K562 (cell line): ENCODE results near the gene LIMS2. TPM values are rescaled to one million over a fixed set of nuclear protein-coding genes. Genes with fewer than 3 reads are reported as not detected.

Source experiments
- ATAC-seq: fragments of 200-7000 bp; cut with Tn5 transposase; 3 replicates; pipeline ENCODE4 v1.9.1; 2020; ENCODE audit warnings: moderate library complexity
- BruUV-seq: library from RNA; stranded (reverse); fragments of 400-500 nt; replicated peaks from 2 replicates; lab custom pipeline; 2021; lab: Mats Ljungman, UMichigan
- CTCF ChIA-PET: fragments of 300-600 bp; formaldehyde crosslinking; extraction: SDS; loops from one replicate; lab custom pipeline; 2021; ENCODE audit warnings: low intra/inter-chr PET ratio; lab: Yijun Ruan, JAX
- POLR2A ChIA-PET: fragments of 300-600, 350-650 bp; sonication (Branson Sonifier 250); formaldehyde crosslinking; extraction: SDS; loops from one replicate; lab custom pipeline; 2021; ENCODE audit warnings: antibody characterized with exemption, inconsistent platforms; lab: Yijun Ruan, JAX
- DNase-seq, 4 experiments: peaks; one replicate each; pipeline versions ENCODE4 v3.0.0 to v3.0.0-alpha.2; 2011 to 2018; ENCODE audit warnings: low spot score in 3 of 4, mixed read lengths in 3 of 4; ENCODE audit errors: extremely low read depth in 1 of 4
- FAIRE-seq: peaks from 2 replicates; lab custom pipeline; 2011; peaks lifted over from hg19 to GRCh38; lab: Jason Lieb, UNC
- H2AFZ ChIP-seq: 2 replicates; pipeline ENCODE4 v1.6.0; 2011; ENCODE audit warnings: low read depth, low read length, control low read depth, inconsistent platforms
- H3K27ac ChIP-seq: fragments of 200-600 bp; 3 replicates; pipeline ENCODE4 v1.8.0; 2011; ENCODE audit warnings: low read depth, mild to moderate bottlenecking, control low read depth, inconsistent platforms, low read length, moderate library complexity, mixed read lengths; ENCODE audit errors: extremely low read depth
- H3K27me3 ChIP-seq, 2 experiments: fragments of 300-600 bp in 1 of 2; 2 replicates in 1 of 2; 3 replicates in 1 of 2; pipeline versions ENCODE4 v1.6.0 to v1.8.0; 2011; ENCODE audit warnings: inconsistent platforms in 2 of 2, low read length in 2 of 2, mild to moderate bottlenecking in 1 of 2, mixed read lengths in 1 of 2, moderate library complexity in 1 of 2; ENCODE audit not compliant: control insufficient read depth in 2 of 2, insufficient read depth in 2 of 2
- H3K36me3 ChIP-seq: fragments of 300-600 bp; 3 replicates; pipeline ENCODE4 v1.8.0; 2011; ENCODE audit warnings: mild to moderate bottlenecking, low read length, inconsistent platforms; ENCODE audit not compliant: control insufficient read depth, insufficient read depth
- H3K4me1 ChIP-seq, 2 experiments: fragments of 200-600 bp in 1 of 2; replicated peaks in 1 of 2; 2 replicates in 1 of 2; 3 replicates in 1 of 2; pipeline versions ENCODE4 v1.5.1 to v1.8.0; 2011; ENCODE audit warnings: inconsistent platforms in 2 of 2, low read length in 2 of 2, mild to moderate bottlenecking in 1 of 2, mixed read lengths in 1 of 2, moderate library complexity in 1 of 2; ENCODE audit not compliant: control insufficient read depth in 2 of 2, insufficient read depth in 2 of 2
- H3K4me2 ChIP-seq: 2 replicates; pipeline ENCODE4 v1.6.1; 2011; ENCODE audit warnings: low read length, control low read depth, inconsistent platforms, mixed read lengths; ENCODE audit not compliant: insufficient read depth
- H3K4me3 ChIP-seq: fragments of 200-600 bp; sonication (generic), shearing (Covaris generic); 2 replicates; pipeline ENCODE4 v1.5.1; 2016; ENCODE audit warnings: control low read depth, inconsistent platforms
- H3K79me2 ChIP-seq: fragments of 200-600 bp; 3 replicates; pipeline ENCODE4 v1.8.0; 2011; ENCODE audit warnings: low read length, inconsistent platforms; ENCODE audit not compliant: control insufficient read depth, insufficient read depth
- H3K9ac ChIP-seq, 2 experiments: 2 replicates each; pipeline versions ENCODE4 v1.6.0 to v1.6.1; 2011; ENCODE audit warnings: low read depth in 2 of 2, low read length in 2 of 2, control low read depth in 1 of 2, inconsistent platforms in 1 of 2, mild to moderate bottlenecking in 1 of 2, mixed read lengths in 1 of 2; ENCODE audit not compliant: insufficient read depth in 1 of 2
- H3K9me1 ChIP-seq: one replicate; pipeline ENCODE4 v1.6.0; 2011; ENCODE audit warnings: inconsistent platforms, mild to moderate bottlenecking, low read length, moderate library complexity; ENCODE audit not compliant: control insufficient read depth, insufficient read depth
- H3K9me3 ChIP-seq: replicated peaks from 2 replicates; pipeline ENCODE4 v1.5.1; 2011; ENCODE audit warnings: low read depth, low read length, inconsistent platforms; ENCODE audit not compliant: control insufficient read depth, insufficient read depth
- H4K20me1 ChIP-seq: replicated peaks from 2 replicates; pipeline ENCODE4 v1.6.1; 2011; ENCODE audit warnings: low read length, inconsistent platforms, mixed read lengths; ENCODE audit not compliant: control insufficient read depth, insufficient read depth
- PPARD ChIP-seq: fragments of 250-450 bp; sonication (Bioruptor Pico); IDR thresholded peaks from 2 replicates; pipeline ENCODE4 v1.8.0; 2022; ENCODE audit warnings: inconsistent platforms, mild to moderate bottlenecking, moderate library complexity
- SP1 ChIP-seq: sonication (generic); formaldehyde crosslinking; IDR thresholded peaks from 2 replicates; pipeline ENCODE4 v1.8.1; 2022; ENCODE audit warnings: mild to moderate bottlenecking, missing genetic modification reagents
- ZNF121 ChIP-seq: sonication (generic); formaldehyde crosslinking; conservative IDR thresholded peaks from 2 replicates; pipeline ENCODE4 v1.8.0; 2022; ENCODE audit warnings: missing genetic modification reagents
- ZNF407 ChIP-seq: fragments of 450-650 bp; IDR thresholded peaks from 2 replicates; pipeline ENCODE4 v1.6.1; 2016; ENCODE audit warnings: low read depth
- WGBS: fragments of 100-300 bp; shearing (Covaris generic); methylation state at CpG from one replicate; pipeline ENCODE4 v1.1.6; 2016; ENCODE audit warnings: low coverage, mixed read lengths; ENCODE audit not compliant: insufficient coverage; ENCODE audit errors: missing lambda C conversion rate; 5-methylcytosine and 5-hydroxymethylcytosine counted together
- in situ Hi-C: fragments of 300-500 bp; cut with MboI; formaldehyde crosslinking; loops from 4 replicates; pipeline ENCODE4 v1.15.0; 2018; ENCODE audit warnings: inconsistent platforms, mixed read lengths
- intact Hi-C: fragments of 100-400 bp; cut with micrococcal nuclease; formaldehyde crosslinking; loops from 2 replicates; pipeline ENCODE4 v1.14.2; 2022
- polyA plus RNA-seq, 8 experiments: library from polyadenylated mRNA; depleted of rRNA in 4 of 8; stranded (reverse) in 5 of 8; unstranded in 3 of 8; fragments of >200 nt; fragmentation: Nextera tagmentation in 2 of 8; fragmentation: Illumina TruSeq in 1 of 8; extraction: Ambion mirVana in 2 of 8; extraction: Trizol in 1 of 8; gene quantifications; 2 replicates each; pipeline versions ENCODE4 v1.2.1 to v1.2.3, GENCODE V29; 2011 to 2014; ENCODE audit warnings: inconsistent platforms in 1 of 8, missing spikeins in 1 of 8
- total RNA-seq, 7 experiments: library from RNA; depleted of rRNA in 6 of 7; stranded (reverse); fragments of >200 nt in 6 of 7; fragmentation: Illumina TruSeq in 2 of 7; extraction: Trizol in 2 of 7; gene quantifications; 2 replicates each; pipeline versions ENCODE4 v1.2.1 to v1.2.3, GENCODE V29; 2011 to 2021; ENCODE audit warnings: low replicate concordance in 1 of 7
- TF ChIP-seq, protein P1 (sequence below): fragments of 450-650 bp; IDR thresholded peaks from 2 replicates; pipeline ENCODE4 v1.6.1; 2016; ENCODE audit warnings: low read depth, mild to moderate bottlenecking, moderate library complexity
- TF ChIP-seq, protein P2 (sequence below): fragments of 450-650 bp; conservative IDR thresholded peaks from 2 replicates; pipeline ENCODE4 v1.6.1; 2016; ENCODE audit warnings: missing genetic modification characterization, low read depth, mild to moderate bottlenecking, missing compliant biosample characterization, moderate library complexity
- TF ChIP-seq, protein P3 (sequence below): fragments of 450-650 bp; IDR thresholded peaks from 2 replicates; pipeline ENCODE4 v1.6.1; 2016; ENCODE audit warnings: borderline replicate concordance

Gene LIMS2
- total and polyA plus RNA-seq, 9 of the 15 experiments (the other 6 are each of a cell fraction or from before 2014, with no cell fraction given) = 0.04 to 0.22 TPM; not detected in 7

GRCh38 chr2:127670055-127670956 lies 5.0 kb downstream of the LIMS2 start:
- Histone ChIP-seq H3K27ac (no peak overlapping the region), H3K9ac (no peak overlapping the region), H3K4me2 (no peak overlapping the region), H4K20me1 (0 out of 2 replicates have a peak, but pooled peaks cover 7% of the 10 kb centered on the region), H3K36me3 (no peaks in the 10 kb centered on the region), H3K4me1 (peaks cover 0 to 15% of the 10 kb centered on the region in 2 experiments; a peak in 2 of 5 replicates), H3K79me2 (no peaks in the 10 kb centered on the region), H2AFZ (no peak overlapping the region), H3K9me1 (peaks cover 3% of the 10 kb centered on the region), H3K9me3 (no peaks in the 10 kb centered on the region), H3K27me3 (peaks cover 56% of the 10 kb centered on the region in 2 experiments), H3K4me3 (no peak overlapping the region)
- FAIRE-seq (no peak), DNase-seq (no peak), ATAC-seq (no peak)
- in situ Hi-C loops (no loop called here), intact Hi-C loops (no loop called here)
- no TSS peak for BruUV-seq
- ChIA-PET CTCF (no interaction called here), POLR2A (no interaction called here)
- 1% methylated on average over 10 of the region's 10 CpGs for WGBS
- TF ChIP-seq SP1 (CRISPR knock-in tag) (no peak), ZNF407 (no peak), ZNF121 (CRISPR knock-in tag) (no peak), PPARD (CRISPR knock-in tag) (no peak)
- TF ChIP-seq, protein P1, sequence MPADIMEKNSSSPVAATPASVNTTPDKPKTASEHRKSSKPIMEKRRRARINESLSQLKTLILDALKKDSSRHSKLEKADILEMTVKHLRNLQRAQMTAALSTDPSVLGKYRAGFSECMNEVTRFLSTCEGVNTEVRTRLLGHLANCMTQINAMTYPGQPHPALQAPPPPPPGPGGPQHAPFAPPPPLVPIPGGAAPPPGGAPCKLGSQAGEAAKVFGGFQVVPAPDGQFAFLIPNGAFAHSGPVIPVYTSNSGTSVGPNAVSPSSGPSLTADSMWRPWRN = no peak
- TF ChIP-seq, protein P2, sequence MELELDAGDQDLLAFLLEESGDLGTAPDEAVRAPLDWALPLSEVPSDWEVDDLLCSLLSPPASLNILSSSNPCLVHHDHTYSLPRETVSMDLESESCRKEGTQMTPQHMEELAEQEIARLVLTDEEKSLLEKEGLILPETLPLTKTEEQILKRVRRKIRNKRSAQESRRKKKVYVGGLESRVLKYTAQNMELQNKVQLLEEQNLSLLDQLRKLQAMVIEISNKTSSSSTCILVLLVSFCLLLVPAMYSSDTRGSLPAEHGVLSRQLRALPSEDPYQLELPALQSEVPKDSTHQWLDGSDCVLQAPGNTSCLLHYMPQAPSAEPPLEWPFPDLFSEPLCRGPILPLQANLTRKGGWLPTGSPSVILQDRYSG (tag) = no peak
- TF ChIP-seq, protein P3, sequence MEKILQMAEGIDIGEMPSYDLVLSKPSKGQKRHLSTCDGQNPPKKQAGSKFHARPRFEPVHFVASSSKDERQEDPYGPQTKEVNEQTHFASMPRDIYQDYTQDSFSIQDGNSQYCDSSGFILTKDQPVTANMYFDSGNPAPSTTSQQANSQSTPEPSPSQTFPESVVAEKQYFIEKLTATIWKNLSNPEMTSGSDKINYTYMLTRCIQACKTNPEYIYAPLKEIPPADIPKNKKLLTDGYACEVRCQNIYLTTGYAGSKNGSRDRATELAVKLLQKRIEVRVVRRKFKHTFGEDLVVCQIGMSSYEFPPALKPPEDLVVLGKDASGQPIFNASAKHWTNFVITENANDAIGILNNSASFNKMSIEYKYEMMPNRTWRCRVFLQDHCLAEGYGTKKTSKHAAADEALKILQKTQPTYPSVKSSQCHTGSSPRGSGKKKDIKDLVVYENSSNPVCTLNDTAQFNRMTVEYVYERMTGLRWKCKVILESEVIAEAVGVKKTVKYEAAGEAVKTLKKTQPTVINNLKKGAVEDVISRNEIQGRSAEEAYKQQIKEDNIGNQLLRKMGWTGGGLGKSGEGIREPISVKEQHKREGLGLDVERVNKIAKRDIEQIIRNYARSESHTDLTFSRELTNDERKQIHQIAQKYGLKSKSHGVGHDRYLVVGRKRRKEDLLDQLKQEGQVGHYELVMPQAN = no peak
